HG03097 (cell line): Measurements from ENCODE around the gene OFD1.

Experiments
- ATAC-seq: cut with Tn5 transposase; IDR thresholded peaks from one replicate; pipeline ENCODE4 v1.9.1; 2021; ENCODE audit not compliant: unreplicated experiment, low FRiP score

The OFD1 gene

GRCh38 chrX:13734278-13735172 is at the start of gene OFD1, which contains the start of gene TRAPPC2:
Gene OFD1, plus strand, starts transcription at chrX:13734748. Its CDS starts 324 bp downstream, at chrX:13735072.
Gene TRAPPC2, minus strand, starts transcription at chrX:13734620. Its CDS starts 14,657 bp downstream, at chrX:13719963.
- ATAC-seq, result peak; percentile 90

GRCh38 chrX:13685126-13685763 is 49.3 kb upstream of the OFD1 start:
- ATAC-seq, result no peak

GRCh38 chrX:13687203-13687602 is 47.3 kb upstream of the OFD1 start:
- ATAC-seq, result no peak

GRCh38 chrX:13688384-13688957 is 46.1 kb upstream of the OFD1 start:
- ATAC-seq, result no peak

- peak; percentile 61 for ATAC-seq
Observed at GRCh38 chrX:13688958-13689740, 45.4 kb upstream of the OFD1 start, which contains the start of gene RAB9A. Gene RAB9A, plus strand, starts transcription at chrX:13689128. Its CDS starts 19,619 bp downstream, at chrX:13708747.

GRCh38 chrX:13689741-13690211 is 44.8 kb upstream of the OFD1 start:
- no peak for ATAC-seq

- no peak for ATAC-seq
Observed at GRCh38 chrX:13690836-13691235, 43.7 kb upstream of the OFD1 start.

- ATAC-seq, result no peak
Observed at GRCh38 chrX:13691841-13692371, 42.6 kb upstream of the OFD1 start.

GRCh38 chrX:13692771-13693231 is 41.7 kb upstream of the OFD1 start:
- no peak for ATAC-seq

GRCh38 chrX:13693341-13693961 is 41.1 kb upstream of the OFD1 start:
- no peak for ATAC-seq

- ATAC-seq, result no peak
Observed at GRCh38 chrX:13694359-13694758, 40.2 kb upstream of the OFD1 start.

- ATAC-seq, result no peak
Observed at GRCh38 chrX:13694983-13695382, 39.6 kb upstream of the OFD1 start.

- no peak for ATAC-seq
Observed at GRCh38 chrX:13695601-13696115, 38.9 kb upstream of the OFD1 start.

- ATAC-seq, result peak; percentile 38
Observed at GRCh38 chrX:13697455-13697854, 37.1 kb upstream of the OFD1 start.

GRCh38 chrX:13697976-13698375 is 36.6 kb upstream of the OFD1 start:
- ATAC-seq, result no peak

GRCh38 chrX:13698432-13698831 is 36.1 kb upstream of the OFD1 start:
- no peak for ATAC-seq

GRCh38 chrX:13699183-13699826 is 35.2 kb upstream of the OFD1 start:
- ATAC-seq, result no peak

- ATAC-seq, result no peak
Observed at GRCh38 chrX:13700380-13700779, 34.2 kb upstream of the OFD1 start.
